ENCODE measurements around the gene CCDC134. TPM values are rescaled to one million over a fixed set of nuclear protein-coding genes. Genes with fewer than 3 reads are reported as not detected.

CCDC134 gene
- total RNA-seq, 1 experiment from 2014 or later: 16.7 TPM

GRCh38 chr22:41862530-41863266 lies 62.2 kb downstream of the CCDC134 start:
- no peak overlapping the region for H3K27ac ChIP-seq (ENCODE audit: low read length)
- TF ChIP-seq SIN3A (IDR thresholded peaks at IDR 0.05; ENCODE audit: borderline replicate concordance, insufficient read depth, low read depth, low read length) (no peak), REST (IDR thresholded peaks at IDR 0.05; ENCODE audit: insufficient read depth in 1 of 2, low read depth in 2 of 2, low read length in 1 of 2) (no peak), POLR2AphosphoS5 (IDR thresholded peaks at IDR 0.05; ENCODE audit: low read depth, low read length) (no peak), CTCF (IDR thresholded peaks at IDR 0.05) (no peak), TCF7L2 (IDR thresholded peaks at IDR 0.05; ENCODE audit: low read depth, low read length) (no peak)
- intact Hi-C loops (cut with micrococcal nuclease; ENCODE audit: unreplicated experiment): no loop called here
- ATAC-seq: no peak
- H3K27me3 ChIP-seq (ENCODE audit: control insufficient read depth, insufficient read depth, low read length): no peaks in the 10 kb centered on the region
- H3K36me3 ChIP-seq (ENCODE audit: control insufficient read depth, insufficient read depth, low read length): no peaks in the 10 kb centered on the region
- ChIA-PET POLR2A (interaction anchor here (0.5 to 0.6 kb wide), 2 partner anchors 141 to 192 kb away, joined by 4 to 5 read pairs; no protein-coding TSS in a partner anchor), CTCF (interaction anchor here (0.6 kb wide), 1 partner anchor 62 kb away, joined by 3 read pairs; no protein-coding TSS in a partner anchor)
- in situ Hi-C loops (cut with HindIII; ENCODE audit: low pct_unique_long_range_greater_than_20kb, low sequenced_read_pairs): no loop called here
- H3K9me3 ChIP-seq (ENCODE audit: control insufficient read depth, insufficient read depth, low read depth, low read length): no peaks in the 10 kb centered on the region
- DNase-seq (ENCODE audit: low read depth, low spot score): no peak
- no peak overlapping the region for H3K4me3 ChIP-seq (ENCODE audit: low read depth in 2 of 2, low read length in 2 of 2)
- no peaks in the 10 kb centered on the region; the same call in 1 of the 2 replicates for H3K4me1 ChIP-seq (ENCODE audit: control insufficient read depth, insufficient read depth, low read length)
- BruUV-seq (replicated peaks): no TSS peak

- in situ Hi-C loops (cut with HindIII; ENCODE audit: low pct_unique_long_range_greater_than_20kb, low sequenced_read_pairs) (no loop called here), intact Hi-C loops (cut with micrococcal nuclease; ENCODE audit: unreplicated experiment) (no loop called here)
- Histone ChIP-seq H3K4me3 (ENCODE audit: low read depth in 2 of 2, low read length in 2 of 2) (no peak overlapping the region), H3K36me3 (ENCODE audit: control insufficient read depth, insufficient read depth, low read length) (no peaks in the 10 kb centered on the region), H3K4me1 (ENCODE audit: control insufficient read depth, insufficient read depth, low read length) (no peaks in the 10 kb centered on the region; the same call in 1 of the 2 replicates), H3K27me3 (ENCODE audit: control insufficient read depth, insufficient read depth, low read length) (no peaks in the 10 kb centered on the region), H3K9me3 (ENCODE audit: control insufficient read depth, insufficient read depth, low read depth, low read length) (no peaks in the 10 kb centered on the region), H3K27ac (ENCODE audit: low read length) (no peak overlapping the region)
- ChIA-PET CTCF (no interaction called here), POLR2A (no interaction called here)
- ATAC-seq: no peak
- TF ChIP-seq TCF7L2 (IDR thresholded peaks at IDR 0.05; ENCODE audit: low read depth, low read length) (no peak), POLR2AphosphoS5 (IDR thresholded peaks at IDR 0.05; ENCODE audit: low read depth, low read length) (no peak), REST (IDR thresholded peaks at IDR 0.05; ENCODE audit: insufficient read depth in 1 of 2, low read depth in 2 of 2, low read length in 1 of 2) (no peak)
- DNase-seq (ENCODE audit: low read depth, low spot score): no peak
- no TSS peak for BruUV-seq (replicated peaks)
Measured at GRCh38 chr22:41863472-41863871, 63.0 kb downstream of the CCDC134 start.
